ENCODE data around the gene STARD10. TPM values are rescaled to one million over a fixed set of nuclear protein-coding genes. Genes with fewer than 3 reads are reported as not detected.

Gene STARD10
- total and polyA plus RNA-seq, 2 of the 8 experiments (the other 6 are each of a cell fraction or from before 2014, with no cell fraction given), result 23.7 to 35.7 TPM

- H4K91ac ChIP-seq (replicated peaks; ENCODE audit: insufficient read length, low read length), result no peak overlapping the region
- CTCF ChIA-PET (ENCODE audit: partially characterized antibody), result interaction anchor here (0.6 to 4.1 kb wide), 3 partner anchors 326 to 452 kb away, joined by 3 to 21 read pairs (median 3); no protein-coding TSS in a partner anchor
- no peaks in the 10 kb centered on the region for H3K23me2 ChIP-seq (ENCODE audit: low read depth, low read length)
- H3K4ac ChIP-seq (replicated peaks; ENCODE audit: insufficient read length, low read depth, low read length), result no peak overlapping the region
- H3K36me3 ChIP-seq (ENCODE audit: control insufficient read depth in 2 of 4, insufficient read depth in 4 of 4, low read length in 3 of 4), result no peaks in the 10 kb centered on the region
- no peak overlapping the region for H3K9ac ChIP-seq (replicated peaks in 1 of 4; ENCODE audit: extremely low read depth in 1 of 4, low read depth in 3 of 4, low read length in 3 of 4)
- 83% methylated on average over 4 of the region's 4 CpGs; no CpG with 5 or more reads in 1 of the 2 experiments for WGBS, 2 experiments (ENCODE audit: extremely low coverage in 1 of 2, insufficient coverage in 1 of 2, insufficient read length in 1 of 2, insufficient replicate concordance in 2 of 2, low coverage in 1 of 2, low lambda C conversion rate in 2 of 2, missing lambda C conversion rate in 1 of 2)
- no peak overlapping the region for H2BK120ac ChIP-seq (replicated peaks; ENCODE audit: low read depth, low read length)
- no peaks in the 10 kb centered on the region for H3K79me2 ChIP-seq (ENCODE audit: control insufficient read depth in 1 of 2, insufficient read depth in 2 of 2, low read length in 2 of 2)
- H3K4me3 ChIP-seq (ENCODE audit: extremely low read depth in 1 of 4, insufficient read depth in 2 of 4, low read depth in 3 of 4, low read length in 4 of 4), result no peak overlapping the region
- H3K23ac ChIP-seq (ENCODE audit: insufficient read length), result no peak overlapping the region
- no peak overlapping the region for H3K56ac ChIP-seq (replicated peaks; ENCODE audit: insufficient read length, low read depth, low read length)
- H2BK5ac ChIP-seq (ENCODE audit: low read depth, low read length), result no peak overlapping the region
- no peaks in the 10 kb centered on the region; the same call in 1 of the 2 replicates for H3K79me1 ChIP-seq (ENCODE audit: low read depth, low read length)
- no peak overlapping the region for H2BK15ac ChIP-seq (ENCODE audit: low read length)
- H2BK12ac ChIP-seq (ENCODE audit: low read depth, low read length), result no peak overlapping the region
- POLR2A ChIA-PET (ENCODE audit: partially characterized antibody), result no interaction called here
- no peaks in the 10 kb centered on the region for H3K4me1 ChIP-seq (replicated peaks in 1 of 4; ENCODE audit: control insufficient read depth in 3 of 4, insufficient read depth in 4 of 4, low read length in 3 of 4)
- H4K20me1 ChIP-seq (replicated peaks in 1 of 2; ENCODE audit: control insufficient read depth in 1 of 2, insufficient read depth in 2 of 2, low read length in 2 of 2), result no peaks in the 10 kb centered on the region
- H4K5ac ChIP-seq (ENCODE audit: insufficient read length, low read depth, low read length), result no peak overlapping the region
- H2AK5ac ChIP-seq (ENCODE audit: low read depth, low read length), result no peak overlapping the region
- no peak for FAIRE-seq
- H3K9me3 ChIP-seq (ENCODE audit: insufficient read depth in 2 of 2, low read depth in 1 of 2, low read length in 1 of 2), result no peaks in the 10 kb centered on the region
- no peak overlapping the region for H3K27ac ChIP-seq (ENCODE audit: low read depth, low read length)
- H3K4me2 ChIP-seq (ENCODE audit: insufficient read depth in 1 of 2, low read depth in 2 of 2, low read length in 2 of 2), result no peak overlapping the region
- no peak overlapping the region for H3K14ac ChIP-seq (ENCODE audit: insufficient read length)
- H3K27me3 ChIP-seq (replicated peaks in 1 of 4; ENCODE audit: control insufficient read depth in 3 of 4, extremely low read depth in 1 of 4, insufficient read depth in 3 of 4, low read length in 3 of 4), result no peaks in the 10 kb centered on the region
- no peak for DNase-seq (ENCODE audit: low read depth in 1 of 2, low spot score in 2 of 2)
- no peak overlapping the region for H4K8ac ChIP-seq (ENCODE audit: extremely low read depth, insufficient read depth, low read length)
- no peak overlapping the region for H2BK20ac ChIP-seq (ENCODE audit: low read length)
- H2AFZ ChIP-seq (ENCODE audit: low read length), result no peak overlapping the region
- TF ChIP-seq TBP (IDR thresholded peaks at IDR 0.05; ENCODE audit: low read depth, low read length) (no peak), SP2 (IDR thresholded peaks at IDR 0.05; ENCODE audit: low read length) (no peak), CHD2 (IDR thresholded peaks at IDR 0.05; ENCODE audit: low read length) (no peak), CHD1 (IDR thresholded peaks at IDR 0.05; ENCODE audit: low read depth, low read length) (no peak), NANOG (IDR thresholded peaks at IDR 0.05; ENCODE audit: insufficient read depth, low read depth, low read length, poor library complexity, severe bottlenecking) (no peak), SP1 (IDR thresholded peaks at IDR 0.05; ENCODE audit: low read depth, low read length) (no peak), CREB1 (IDR thresholded peaks at IDR 0.05) (no peak), HDAC2 (IDR thresholded peaks at IDR 0.05; ENCODE audit: borderline replicate concordance in 1 of 2, low read depth in 2 of 2, low read length in 2 of 2) (no peak), JUND (IDR thresholded peaks at IDR 0.05; ENCODE audit: low read length) (no peak), BACH1 (IDR thresholded peaks at IDR 0.05; ENCODE audit: low read length) (no peak), ZNF274 (IDR thresholded peaks at IDR 0.05; ENCODE audit: borderline replicate concordance, extremely low read depth, low read length) (no peak), CTBP2 (IDR thresholded peaks at IDR 0.05; ENCODE audit: borderline replicate concordance, insufficient read depth, insufficient read length, low read length) (no peak)
- TF ChIP-seq, protein P1, sequence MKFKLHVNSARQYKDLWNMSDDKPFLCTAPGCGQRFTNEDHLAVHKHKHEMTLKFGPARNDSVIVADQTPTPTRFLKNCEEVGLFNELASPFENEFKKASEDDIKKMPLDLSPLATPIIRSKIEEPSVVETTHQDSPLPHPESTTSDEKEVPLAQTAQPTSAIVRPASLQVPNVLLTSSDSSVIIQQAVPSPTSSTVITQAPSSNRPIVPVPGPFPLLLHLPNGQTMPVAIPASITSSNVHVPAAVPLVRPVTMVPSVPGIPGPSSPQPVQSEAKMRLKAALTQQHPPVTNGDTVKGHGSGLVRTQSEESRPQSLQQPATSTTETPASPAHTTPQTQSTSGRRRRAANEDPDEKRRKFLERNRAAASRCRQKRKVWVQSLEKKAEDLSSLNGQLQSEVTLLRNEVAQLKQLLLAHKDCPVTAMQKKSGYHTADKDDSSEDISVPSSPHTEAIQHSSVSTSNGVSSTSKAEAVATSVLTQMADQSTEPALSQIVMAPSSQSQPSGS (IDR thresholded peaks at IDR 0.05; ENCODE audit: low read length), result no peak
- no peak overlapping the region for H3K18ac ChIP-seq (ENCODE audit: extremely low read depth, low read length)
These were observed 45.0 kb upstream of the STARD10 start for GRCh38 chr11:72838691-72839305.

Measured in H1 (cell line).